ENCODE measurements around the gene DGKG.
A peak's percentile ranks its signal among the peaks of the same experiment; 100 is the strongest.

DGKG gene

DNA sequence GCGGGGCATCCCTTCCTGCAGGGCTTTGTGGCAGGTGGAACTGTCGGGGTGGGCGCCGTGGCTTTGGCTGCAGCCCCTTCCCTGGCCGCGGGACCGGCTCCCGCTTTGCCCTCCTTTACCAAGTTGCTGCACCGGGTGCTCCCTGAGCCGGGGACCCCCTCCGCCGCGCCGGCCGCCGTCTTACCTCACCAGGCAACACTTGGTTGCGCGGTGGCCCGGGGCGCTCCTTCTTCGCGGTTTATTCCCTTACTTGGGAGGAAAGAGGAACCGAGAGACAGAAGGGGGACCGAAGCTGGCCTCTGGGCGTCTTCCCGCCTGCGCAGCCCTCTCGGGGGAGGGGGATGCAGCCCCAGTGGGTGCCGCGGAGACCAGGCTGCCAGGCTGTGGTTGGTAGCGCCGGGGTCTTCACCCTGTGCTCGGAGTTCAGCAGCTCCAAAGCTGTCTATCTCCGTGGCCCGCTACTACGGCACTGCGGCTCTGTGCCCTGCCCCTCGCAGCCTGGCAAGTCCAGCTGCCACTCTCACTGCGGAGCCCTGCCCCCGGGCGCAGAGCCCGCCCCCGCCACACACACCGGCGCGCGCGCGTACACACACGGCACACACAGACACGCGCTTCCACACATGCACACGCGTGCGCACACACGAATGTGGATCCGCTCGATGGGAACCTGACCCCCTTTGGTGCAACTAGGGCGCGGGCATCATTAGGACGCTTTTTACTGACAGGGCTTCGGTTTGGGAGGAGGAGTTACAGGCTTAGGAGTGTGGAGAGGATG is at the start of gene DGKG:
TSS of gene DGKG (minus strand) at position 473 of the 775 bp plus-strand sequence. CDS start 41,775 bp downstream, outside the sequence.
- no peak for DNase-seq (ENCODE audit: low spot score)
- TF ChIP-seq, protein P1, sequence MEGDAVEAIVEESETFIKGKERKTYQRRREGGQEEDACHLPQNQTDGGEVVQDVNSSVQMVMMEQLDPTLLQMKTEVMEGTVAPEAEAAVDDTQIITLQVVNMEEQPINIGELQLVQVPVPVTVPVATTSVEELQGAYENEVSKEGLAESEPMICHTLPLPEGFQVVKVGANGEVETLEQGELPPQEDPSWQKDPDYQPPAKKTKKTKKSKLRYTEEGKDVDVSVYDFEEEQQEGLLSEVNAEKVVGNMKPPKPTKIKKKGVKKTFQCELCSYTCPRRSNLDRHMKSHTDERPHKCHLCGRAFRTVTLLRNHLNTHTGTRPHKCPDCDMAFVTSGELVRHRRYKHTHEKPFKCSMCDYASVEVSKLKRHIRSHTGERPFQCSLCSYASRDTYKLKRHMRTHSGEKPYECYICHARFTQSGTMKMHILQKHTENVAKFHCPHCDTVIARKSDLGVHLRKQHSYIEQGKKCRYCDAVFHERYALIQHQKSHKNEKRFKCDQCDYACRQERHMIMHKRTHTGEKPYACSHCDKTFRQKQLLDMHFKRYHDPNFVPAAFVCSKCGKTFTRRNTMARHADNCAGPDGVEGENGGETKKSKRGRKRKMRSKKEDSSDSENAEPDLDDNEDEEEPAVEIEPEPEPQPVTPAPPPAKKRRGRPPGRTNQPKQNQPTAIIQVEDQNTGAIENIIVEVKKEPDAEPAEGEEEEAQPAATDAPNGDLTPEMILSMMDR (IDR thresholded peaks at IDR 0.05; ENCODE audit: poor library complexity, severe bottlenecking), result no peak
- no peaks in the 10 kb centered on the region for H3K4me1 ChIP-seq (ENCODE audit: insufficient read depth, poor library complexity, severe bottlenecking)
- H3K27me3 ChIP-seq (ENCODE audit: insufficient read depth, poor library complexity, severe bottlenecking), result peaks cover 52% of the 10 kb centered on the region
- peak; percentile 85 for ATAC-seq (ENCODE audit: low read depth)
- no peak within 1 kb of the TSS for H3K27ac ChIP-seq (ENCODE audit: poor library complexity, severe bottlenecking)
- no peaks in the 10 kb centered on the region for H3K9me3 ChIP-seq (ENCODE audit: severe bottlenecking)
- no peaks in the 10 kb centered on the region for H3K36me3 ChIP-seq (ENCODE audit: low read depth)
- peak within 1 kb of the TSS; percentile 20 for H3K4me3 ChIP-seq (ENCODE audit: severe bottlenecking)

DNA sequence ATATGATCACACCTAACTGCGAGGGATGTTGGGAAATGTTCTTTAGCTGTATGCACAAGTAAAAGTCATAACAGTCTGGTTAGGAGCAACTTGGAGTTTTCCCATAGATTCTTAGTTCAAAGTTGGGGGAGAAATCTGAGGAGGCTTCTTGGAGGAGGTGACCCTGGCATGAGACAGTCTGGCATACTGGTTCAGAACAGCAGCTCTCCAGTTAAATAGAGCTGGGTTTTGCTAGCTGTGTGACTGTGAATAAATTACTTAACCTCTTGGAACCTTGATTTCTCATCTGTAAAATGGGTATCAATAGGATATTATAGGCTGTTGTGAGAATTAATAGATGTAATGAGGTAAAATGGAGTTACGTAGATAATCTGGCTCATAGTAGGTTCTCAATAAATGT is 49.1 kb upstream of the DGKG start:
- H3K36me3 ChIP-seq (ENCODE audit: low read depth), result no peaks in the 10 kb centered on the region
- TF ChIP-seq, protein P1 (IDR thresholded peaks at IDR 0.05; ENCODE audit: poor library complexity, severe bottlenecking), result no peak
- no peaks in the 10 kb centered on the region for H3K9me3 ChIP-seq (ENCODE audit: severe bottlenecking)
- no peak overlapping the region for H3K4me3 ChIP-seq (ENCODE audit: severe bottlenecking)
- ATAC-seq (ENCODE audit: low read depth), result no peak
- no peak for DNase-seq (ENCODE audit: low spot score)
- no peak overlapping the region for H3K27ac ChIP-seq (ENCODE audit: poor library complexity, severe bottlenecking)
- H3K4me1 ChIP-seq (ENCODE audit: insufficient read depth, poor library complexity, severe bottlenecking), result peaks cover 31% of the 10 kb centered on the region
- no peaks in the 10 kb centered on the region for H3K27me3 ChIP-seq (ENCODE audit: insufficient read depth, poor library complexity, severe bottlenecking)

DNA sequence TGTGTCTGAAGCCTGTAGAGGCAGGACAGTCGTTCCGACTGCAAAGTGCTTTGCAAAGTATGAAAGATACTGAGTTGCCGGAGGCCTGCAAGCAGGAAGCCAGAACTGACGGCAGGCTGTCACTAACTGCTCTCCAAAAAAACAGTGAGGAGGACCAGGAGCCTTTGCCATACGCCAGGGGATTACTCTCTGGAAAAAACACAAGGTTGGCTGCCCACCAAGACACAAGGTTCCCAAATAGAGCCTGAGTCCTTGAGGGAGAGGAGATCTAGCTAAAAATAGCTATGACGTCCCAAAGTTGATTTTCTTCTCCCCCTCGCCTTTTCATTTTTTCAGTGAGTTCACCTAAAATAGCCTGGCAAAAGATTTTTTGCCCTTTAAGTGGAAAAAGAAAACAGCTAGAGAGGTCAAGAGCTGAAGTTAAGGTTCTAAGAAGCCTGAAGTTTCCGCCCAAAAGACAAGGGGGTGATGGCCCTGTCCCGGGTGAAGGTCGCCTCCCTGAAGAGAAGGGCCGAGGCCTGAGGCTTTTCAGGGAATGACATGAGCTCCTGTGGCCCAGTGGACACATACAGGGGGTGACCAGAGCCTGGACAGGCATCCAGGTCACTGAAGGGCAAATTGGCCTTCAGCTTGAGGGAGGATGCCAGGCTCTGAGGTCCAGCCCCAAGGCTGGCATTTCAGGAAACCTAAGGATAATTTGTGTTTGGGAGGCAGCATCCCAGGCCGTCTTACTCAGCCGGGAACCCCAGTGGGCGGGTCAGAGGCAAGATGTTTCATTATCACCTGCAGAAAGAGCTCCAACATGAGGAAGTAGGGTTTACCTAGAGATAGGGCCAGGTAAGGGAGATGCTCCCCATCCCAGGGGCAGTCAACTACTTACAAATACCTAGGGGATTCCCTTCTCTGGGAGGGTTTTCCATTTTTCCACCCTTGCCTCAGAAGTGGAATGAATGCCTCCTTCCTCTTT is 44.9 kb upstream of the DGKG start:
- H3K36me3 ChIP-seq (ENCODE audit: low read depth), result no peaks in the 10 kb centered on the region
- no peak overlapping the region for H3K27ac ChIP-seq (ENCODE audit: poor library complexity, severe bottlenecking)
- no peak for DNase-seq (ENCODE audit: low spot score)
- TF ChIP-seq, protein P1 (IDR thresholded peaks at IDR 0.05; ENCODE audit: poor library complexity, severe bottlenecking), result no peak
- no peak overlapping the region for H3K4me3 ChIP-seq (ENCODE audit: severe bottlenecking)
- ATAC-seq (ENCODE audit: low read depth), result no peak
- no peaks in the 10 kb centered on the region for H3K9me3 ChIP-seq (ENCODE audit: severe bottlenecking)
- no peaks in the 10 kb centered on the region for H3K27me3 ChIP-seq (ENCODE audit: insufficient read depth, poor library complexity, severe bottlenecking)
- peaks cover 3% of the 10 kb centered on the region for H3K4me1 ChIP-seq (ENCODE audit: insufficient read depth, poor library complexity, severe bottlenecking)

DNA sequence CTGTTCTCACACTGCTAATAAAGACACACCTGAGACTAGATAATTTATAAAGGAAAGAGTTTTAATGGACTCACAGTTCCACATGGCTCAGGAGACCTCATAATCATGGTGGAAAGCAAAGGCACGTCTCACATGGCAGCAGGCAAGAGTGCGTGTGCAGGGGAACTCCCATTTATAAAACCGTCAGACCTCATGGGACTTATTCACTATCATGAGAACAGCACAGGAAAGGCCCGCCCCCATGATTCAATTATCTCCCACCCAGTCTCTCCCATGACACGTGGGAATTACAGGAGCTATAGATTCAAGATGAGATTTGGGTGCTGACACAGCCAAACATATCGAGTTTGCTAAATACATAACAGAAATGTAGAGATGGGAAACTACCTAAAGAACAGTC is 39.5 kb upstream of the DGKG start:
- Histone ChIP-seq H3K9me3 (ENCODE audit: severe bottlenecking) (no peaks in the 10 kb centered on the region), H3K27me3 (ENCODE audit: insufficient read depth, poor library complexity, severe bottlenecking) (no peaks in the 10 kb centered on the region), H3K27ac (ENCODE audit: poor library complexity, severe bottlenecking) (no peak overlapping the region), H3K36me3 (ENCODE audit: low read depth) (no peaks in the 10 kb centered on the region), H3K4me3 (ENCODE audit: severe bottlenecking) (no peak overlapping the region), H3K4me1 (ENCODE audit: insufficient read depth, poor library complexity, severe bottlenecking) (no peaks in the 10 kb centered on the region)
- ATAC-seq (ENCODE audit: low read depth), result no peak
- TF ChIP-seq, protein P1 (IDR thresholded peaks at IDR 0.05; ENCODE audit: poor library complexity, severe bottlenecking), result no peak
- no peak for DNase-seq (ENCODE audit: low spot score)

Measured in RWPE2 (cell line).